Measurements from ENCODE around the gene PISD.
"Not testable (repeated sequence)": the region's sequence is repeated elsewhere in the genome, so short reads cannot be mapped to it uniquely, and the experiment has no call there.

PISD gene

GRCh38 chr22:31683181-31684105 lies 21.4 kb upstream of the PISD start:
- TF ChIP-seq CTCF (IDR thresholded peaks at IDR 0.05; ENCODE audit: low read depth, low read length, missing control alignments), result no peak
- no peak for DNase-seq (ENCODE audit: extremely low read depth, low read depth)

GRCh38 chr22:31682751-31683150 lies 20.7 kb upstream of the PISD start:
- DNase-seq (ENCODE audit: extremely low read depth, low read depth), result no peak
- TF ChIP-seq CTCF (IDR thresholded peaks at IDR 0.05; ENCODE audit: low read depth, low read length, missing control alignments), result no peak
- no peak overlapping the region for H3K4me3 ChIP-seq (replicated peaks; ENCODE audit: low read depth, low read length)

More at GRCh38 chr22:31683181-31684105, 21.4 kb upstream of the PISD start:
- H3K4me3 ChIP-seq (replicated peaks; ENCODE audit: low read depth, low read length), result no peak overlapping the region

- H3K4me3 ChIP-seq (replicated peaks; ENCODE audit: low read depth, low read length), result no peak overlapping the region
- no peak for TF ChIP-seq CTCF (IDR thresholded peaks at IDR 0.05; ENCODE audit: low read depth, low read length, missing control alignments)
- DNase-seq (ENCODE audit: extremely low read depth, low read depth), result no peak
Measured at GRCh38 chr22:31681349-31682345, 19.6 kb upstream of the PISD start.

GRCh38 chr22:31680861-31681341 lies 18.9 kb upstream of the PISD start:
- TF ChIP-seq CTCF (IDR thresholded peaks at IDR 0.05; ENCODE audit: low read depth, low read length, missing control alignments), result no peak
- no peak for DNase-seq (ENCODE audit: extremely low read depth, low read depth)
- no peak overlapping the region for H3K4me3 ChIP-seq (replicated peaks; ENCODE audit: low read depth, low read length)

- no peak for DNase-seq (ENCODE audit: extremely low read depth, low read depth)
- H3K4me3 ChIP-seq (replicated peaks; ENCODE audit: low read depth, low read length), result no peak overlapping the region
- TF ChIP-seq CTCF (IDR thresholded peaks at IDR 0.05; ENCODE audit: low read depth, low read length, missing control alignments), result no peak
Measured at GRCh38 chr22:31678748-31679147, 16.7 kb upstream of the PISD start.

- peak; percentile 76 for DNase-seq (ENCODE audit: extremely low read depth, low read depth)
- no peak for TF ChIP-seq CTCF (IDR thresholded peaks at IDR 0.05; ENCODE audit: low read depth, low read length, missing control alignments)
- peak overlapping the region; percentile 31 for H3K4me3 ChIP-seq (replicated peaks; ENCODE audit: low read depth, low read length)
Measured at GRCh38 chr22:31676700-31677099, 14.7 kb upstream of the PISD start.

- not testable (repeated sequence) for H3K4me3 ChIP-seq (replicated peaks; ENCODE audit: low read depth, low read length); DNase-seq (ENCODE audit: extremely low read depth, low read depth)
Measured at GRCh38 chr22:31674219-31674618, 12.2 kb upstream of the PISD start.

- H3K4me3 ChIP-seq (replicated peaks; ENCODE audit: low read depth, low read length); DNase-seq (ENCODE audit: extremely low read depth, low read depth): not testable (repeated sequence)
Measured at GRCh38 chr22:31668849-31669248, 6.8 kb upstream of the PISD start.

All from HFF-Myc (cell line).